MCF 10A (cell line): ENCODE measurements around the gene SMC1B. TPM values are rescaled to one million over a fixed set of nuclear protein-coding genes. Genes with fewer than 3 reads are reported as not detected.
"Not testable (repeated sequence)": the region's sequence is repeated elsewhere in the genome, so short reads cannot be mapped to it uniquely, and the experiment has no call there.

Source experiments
- BruUV-seq: library from RNA; stranded (reverse); fragments of 400-500 nt; replicated peaks from 2 replicates; lab custom pipeline; 2021; lab: Mats Ljungman, UMichigan
- CTCF ChIA-PET: fragments of 300-600 bp; sonication (Branson Sonifier 250); formaldehyde crosslinking; extraction: SDS; loops from one replicate; lab custom pipeline; 2021; ENCODE audit warnings: antibody characterized with exemption, inconsistent platforms; lab: Yijun Ruan, JAX
- POLR2A ChIA-PET: fragments of 300-600, 350-650 bp; sonication (Branson Sonifier 250); formaldehyde crosslinking; extraction: SDS; loops from one replicate; lab custom pipeline; 2020; ENCODE audit warnings: antibody characterized with exemption, inconsistent platforms; lab: Yijun Ruan, JAX
- DNase-seq: peaks from one replicate; pipeline ENCODE4 v3.0.0-alpha.2; 2018; ENCODE audit not compliant: unreplicated experiment
- H3K27ac Mint-ChIP-seq: one replicate; pipeline ENCODE4 v1.8.0; 2022; ENCODE audit warnings: mild to moderate bottlenecking, low read depth, mixed read lengths; ENCODE audit not compliant: unreplicated experiment
- H3K27me3 Mint-ChIP-seq: one replicate; pipeline ENCODE4 v1.8.0; 2022; ENCODE audit warnings: mixed read lengths; ENCODE audit not compliant: insufficient read depth, unreplicated experiment
- H3K36me3 Mint-ChIP-seq: one replicate; pipeline ENCODE4 v1.8.0; 2022; ENCODE audit warnings: mild to moderate bottlenecking, moderate library complexity, mixed read lengths; ENCODE audit not compliant: insufficient read depth, unreplicated experiment
- H3K4me1 Mint-ChIP-seq: one replicate; pipeline ENCODE4 v1.8.0; 2022; ENCODE audit warnings: mixed read lengths; ENCODE audit not compliant: insufficient read depth, unreplicated experiment
- H3K4me3 Mint-ChIP-seq: one replicate; pipeline ENCODE4 v1.8.0; 2022; ENCODE audit warnings: mild to moderate bottlenecking, moderate library complexity, mixed read lengths; ENCODE audit not compliant: unreplicated experiment
- H3K9me3 Mint-ChIP-seq: one replicate; pipeline ENCODE4 v1.8.0; 2022; ENCODE audit warnings: mixed read lengths; ENCODE audit not compliant: unreplicated experiment
- CTCF ChIP-seq: fragments of 200-600 bp; IDR thresholded peaks from one replicate; pipeline ENCODE4 v1.8.0; 2022; ENCODE audit warnings: antibody characterized with exemption, mild to moderate bottlenecking; ENCODE audit not compliant: unreplicated experiment
- intact Hi-C: fragments of 100-400 bp; cut with micrococcal nuclease; formaldehyde crosslinking; loops from 2 replicates; pipeline ENCODE4 v1.14.1; 2022
- total RNA-seq: library from RNA; stranded (reverse); gene quantifications from 2 replicates; pipeline ENCODE4 v1.2.3, GENCODE V29; 2022

Gene SMC1B
- total RNA-seq, 1 experiment from 2014 or later: not detected

GRCh38 chr22:45381348-45381747, 32.1 kb downstream of the SMC1B start:
- no peak for TF ChIP-seq CTCF
- H3K27ac Mint-ChIP-seq: no peak overlapping the region
- H3K36me3 Mint-ChIP-seq: no peaks in the 10 kb centered on the region
- ChIA-PET CTCF (interaction anchor here (0.7 kb wide), 1 partner anchor 38 kb away, joined by 3 read pairs; no protein-coding TSS in a partner anchor), POLR2A (no interaction called here)
- H3K4me3 Mint-ChIP-seq: no peak overlapping the region
- intact Hi-C loops: no loop called here
- no peaks in the 10 kb centered on the region for H3K4me1 Mint-ChIP-seq
- no TSS peak for BruUV-seq
- no peak for DNase-seq
- no peaks in the 10 kb centered on the region for H3K9me3 Mint-ChIP-seq
- H3K27me3 Mint-ChIP-seq: peaks cover 2% of the 10 kb centered on the region

GRCh38 chr22:45376703-45377102, 36.7 kb downstream of the SMC1B start:
- H3K9me3 Mint-ChIP-seq: no peaks in the 10 kb centered on the region
- no peak overlapping the region for H3K4me3 Mint-ChIP-seq
- BruUV-seq: no TSS peak
- intact Hi-C loops: no loop called here
- ChIA-PET CTCF (interaction anchor here (0.6 to 1.6 kb wide), 5 partner anchors 12 to 804 kb away, joined by 3 read pairs; no protein-coding TSS in a partner anchor), POLR2A (no interaction called here)
- no peak for DNase-seq
- no peak for TF ChIP-seq CTCF
- H3K27ac Mint-ChIP-seq: no peak overlapping the region
- no peaks in the 10 kb centered on the region for H3K4me1 Mint-ChIP-seq
- no peaks in the 10 kb centered on the region for H3K36me3 Mint-ChIP-seq
- H3K27me3 Mint-ChIP-seq: no peaks in the 10 kb centered on the region

GRCh38 chr22:45376009-45376408, 37.4 kb downstream of the SMC1B start:
- TF ChIP-seq CTCF: no peak
- Mint-ChIP-seq H3K9me3 (no peaks in the 10 kb centered on the region), H3K4me1 (no peaks in the 10 kb centered on the region), H3K36me3 (no peaks in the 10 kb centered on the region), H3K4me3 (no peak overlapping the region), H3K27ac (no peak overlapping the region), H3K27me3 (no peaks in the 10 kb centered on the region)
- intact Hi-C loops: no loop called here
- ChIA-PET POLR2A (no interaction called here), CTCF (interaction anchor here (1.0 kb wide), 1 partner anchor 37 kb away, joined by 3 read pairs; no protein-coding TSS in a partner anchor)
- no peak for DNase-seq
- no TSS peak for BruUV-seq

DNA sequence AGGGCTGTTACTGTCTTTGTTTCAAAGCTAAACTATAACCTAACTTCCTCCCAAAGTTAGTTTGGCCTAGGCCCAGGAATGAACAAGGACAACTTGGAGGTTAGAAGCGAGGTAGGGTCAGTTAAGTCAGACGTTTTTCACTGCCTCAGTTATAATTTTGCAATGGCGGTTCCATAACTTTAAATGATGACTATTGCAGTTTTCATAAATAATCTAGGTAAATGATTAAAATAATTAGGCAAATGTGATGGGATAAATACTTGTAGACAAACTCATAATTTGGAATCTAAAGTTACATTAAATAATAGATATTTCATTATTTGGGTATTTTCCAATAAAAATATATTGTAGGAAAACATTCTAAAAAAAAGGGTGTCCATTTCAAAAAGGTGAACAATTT, 39.8 kb downstream of the SMC1B start:
- BruUV-seq, POLR2A ChIA-PET, H3K36me3 Mint-ChIP-seq: not testable (repeated sequence)

DNA sequence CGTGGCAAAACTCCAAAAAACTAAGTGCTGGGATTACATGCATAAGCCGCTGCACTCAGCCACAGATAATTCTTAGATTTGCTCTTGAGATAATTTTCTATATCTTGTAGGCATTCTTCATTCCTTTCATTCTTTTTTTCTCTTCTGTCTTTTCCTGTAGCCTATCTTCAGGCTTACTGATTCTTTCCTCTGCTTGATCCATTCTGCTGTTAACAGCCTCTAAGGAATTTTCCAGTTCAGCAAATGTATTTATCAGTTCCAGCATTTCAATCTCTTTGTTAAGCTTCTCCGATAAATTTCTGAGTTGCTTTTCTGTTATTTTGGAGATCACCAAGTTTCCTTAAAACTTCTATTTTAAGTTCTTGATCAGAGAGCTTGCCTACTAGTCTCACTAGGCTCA, 46.7 kb downstream of the SMC1B start:
- intact Hi-C loops: no loop called here
- peaks cover 5% of the 10 kb centered on the region for H3K36me3 Mint-ChIP-seq
- no peak overlapping the region for H3K4me3 Mint-ChIP-seq
- BruUV-seq: no TSS peak
- no peak for DNase-seq
- peaks cover 44% of the 10 kb centered on the region for H3K27me3 Mint-ChIP-seq
- H3K9me3 Mint-ChIP-seq: peaks cover 11% of the 10 kb centered on the region
- no peaks in the 10 kb centered on the region for H3K4me1 Mint-ChIP-seq
- ChIA-PET POLR2A (no interaction called here), CTCF (no interaction called here)
- no peak for TF ChIP-seq CTCF
- no peak overlapping the region for H3K27ac Mint-ChIP-seq

More for the DNA sequence above, 39.8 kb downstream of the SMC1B start:
- H3K27me3 Mint-ChIP-seq, DNase-seq, H3K4me1 Mint-ChIP-seq, intact Hi-C loops, H3K4me3 Mint-ChIP-seq, CTCF ChIA-PET, H3K9me3 Mint-ChIP-seq, H3K27ac Mint-ChIP-seq: not testable (repeated sequence)
